OCI-LY3 (cell line): ENCODE measurements around the gene STK32C.

Experiments used
- H2AFZ ChIP-seq: fragments of 200-600, 300-600 bp; shearing (Covaris generic); 2 replicates; pipeline ENCODE4 v1.6.0; 2014; ENCODE audit warnings: antibody characterized with exemption, low read depth, low read length
- H3K27ac ChIP-seq: fragments of 200-600, 300-600 bp; sonication (generic); 2 replicates; pipeline ENCODE4 v1.5.1; 2014; ENCODE audit warnings: mild to moderate bottlenecking, low read length, moderate library complexity, mixed read lengths
- H3K27me3 ChIP-seq: fragments of 200-600, 300-600 bp; sonication (generic); 2 replicates; pipeline ENCODE4 v1.6.1; 2014; ENCODE audit warnings: low read depth, low read length, mixed read lengths
- H3K36me3 ChIP-seq: fragments of 200-600, 300-600 bp; sonication (generic); replicated peaks from 2 replicates; pipeline ENCODE3; 2014; ENCODE audit warnings: low read depth, low read length, mixed read lengths
- H3K4me1 ChIP-seq: fragments of 300-600, 200-600 bp; sonication (generic); 2 replicates; pipeline ENCODE4 v1.6.1; 2014; ENCODE audit warnings: low read length, mixed read lengths
- H3K4me2 ChIP-seq: fragments of 200-600, 300-600 bp; sonication (generic); 2 replicates; pipeline ENCODE4 v1.6.1; 2014; ENCODE audit warnings: low read length, mixed read lengths
- H3K4me3 ChIP-seq: fragments of 300-600, 200-600 bp; sonication (generic); 2 replicates; pipeline ENCODE4 v1.5.1; 2014; ENCODE audit warnings: antibody characterized with exemption, mild to moderate bottlenecking, low read length, moderate library complexity
- H3K79me2 ChIP-seq: fragments of 300-600, 200-600 bp; shearing (Covaris generic); 2 replicates; pipeline ENCODE4 v1.6.1; 2014; ENCODE audit warnings: mild to moderate bottlenecking, low read length, mixed read lengths
- H3K9ac ChIP-seq: fragments of 300-600, 200-600 bp; shearing (Covaris generic); 2 replicates; pipeline ENCODE4 v1.6.0; 2014; ENCODE audit warnings: mild to moderate bottlenecking, low read length, moderate library complexity
- H3K9me3 ChIP-seq: fragments of 200-600, 300-600 bp; shearing (Covaris generic); 2 replicates; pipeline ENCODE4 v1.6.1; 2014; ENCODE audit warnings: low read length, mixed read lengths; ENCODE audit not compliant: insufficient read depth
- H4K20me1 ChIP-seq: fragments of 200-600, 300-600 bp; sonication (generic); 2 replicates; pipeline ENCODE4 v1.6.1; 2016; ENCODE audit warnings: low read length, mixed read lengths; ENCODE audit not compliant: insufficient read depth
- EZH2phosphoT487 ChIP-seq: fragments of 200-600 bp; shearing (Covaris generic); IDR thresholded peaks from 2 replicates; pipeline ENCODE4 v1.6.1; 2018; ENCODE audit warnings: antibody characterized with exemption, mixed run types, low read depth
- TF ChIP-seq, protein P1 (sequence below): fragments of 200-600, 300-600 bp; sonication (generic); IDR thresholded peaks from 2 replicates; pipeline ENCODE4 v1.5.1; 2014; ENCODE audit warnings: antibody characterized with exemption, low read length, low read depth

The STK32C gene

DNA sequence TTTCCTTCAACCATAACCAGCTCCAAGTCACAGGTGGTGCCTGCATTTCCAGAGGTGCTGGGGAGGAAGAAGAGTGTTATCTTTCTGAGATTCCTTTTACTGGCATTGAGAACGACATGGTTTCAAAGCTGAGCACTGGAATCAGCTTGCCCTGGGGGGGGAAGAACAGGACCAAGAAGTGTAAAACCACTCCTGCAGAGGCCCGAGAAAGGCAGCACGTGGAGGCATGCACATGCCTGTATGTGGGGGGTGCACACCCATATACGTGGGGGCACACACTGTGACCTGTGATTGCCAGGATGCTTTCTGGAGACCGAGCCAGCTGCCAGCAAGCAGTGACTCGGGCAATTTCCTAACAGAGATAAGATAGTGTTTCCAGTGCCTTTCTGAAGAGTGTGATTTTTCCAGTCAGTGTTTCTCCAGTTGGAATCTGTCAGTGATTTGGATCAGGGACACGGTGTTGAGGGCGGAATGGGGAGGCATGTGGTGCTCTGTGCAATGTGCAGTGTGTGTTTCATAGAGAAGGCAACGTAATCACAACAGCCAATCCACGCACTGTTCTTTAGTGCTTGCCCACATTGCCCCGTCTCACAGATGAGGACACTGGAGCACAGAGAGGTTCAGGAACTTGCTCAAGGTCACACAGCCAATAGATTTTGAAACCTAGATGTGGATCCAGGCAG lies 28.5 kb upstream of the STK32C start:
- 0 out of 2 replicates have a peak, but pooled peaks cover 4% of the 10 kb centered on the region for H3K4me1 ChIP-seq
- no peak overlapping the region for H3K9ac ChIP-seq
- H2AFZ ChIP-seq = no peak overlapping the region
- TF ChIP-seq, protein P1, sequence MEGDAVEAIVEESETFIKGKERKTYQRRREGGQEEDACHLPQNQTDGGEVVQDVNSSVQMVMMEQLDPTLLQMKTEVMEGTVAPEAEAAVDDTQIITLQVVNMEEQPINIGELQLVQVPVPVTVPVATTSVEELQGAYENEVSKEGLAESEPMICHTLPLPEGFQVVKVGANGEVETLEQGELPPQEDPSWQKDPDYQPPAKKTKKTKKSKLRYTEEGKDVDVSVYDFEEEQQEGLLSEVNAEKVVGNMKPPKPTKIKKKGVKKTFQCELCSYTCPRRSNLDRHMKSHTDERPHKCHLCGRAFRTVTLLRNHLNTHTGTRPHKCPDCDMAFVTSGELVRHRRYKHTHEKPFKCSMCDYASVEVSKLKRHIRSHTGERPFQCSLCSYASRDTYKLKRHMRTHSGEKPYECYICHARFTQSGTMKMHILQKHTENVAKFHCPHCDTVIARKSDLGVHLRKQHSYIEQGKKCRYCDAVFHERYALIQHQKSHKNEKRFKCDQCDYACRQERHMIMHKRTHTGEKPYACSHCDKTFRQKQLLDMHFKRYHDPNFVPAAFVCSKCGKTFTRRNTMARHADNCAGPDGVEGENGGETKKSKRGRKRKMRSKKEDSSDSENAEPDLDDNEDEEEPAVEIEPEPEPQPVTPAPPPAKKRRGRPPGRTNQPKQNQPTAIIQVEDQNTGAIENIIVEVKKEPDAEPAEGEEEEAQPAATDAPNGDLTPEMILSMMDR = no peak
- no peak for TF ChIP-seq EZH2phosphoT487
- no peaks in the 10 kb centered on the region for H3K9me3 ChIP-seq
- H3K36me3 ChIP-seq = no peaks in the 10 kb centered on the region
- no peaks in the 10 kb centered on the region for H4K20me1 ChIP-seq
- no peak overlapping the region for H3K4me2 ChIP-seq
- no peaks in the 10 kb centered on the region for H3K27me3 ChIP-seq
- peaks cover 4% of the 10 kb centered on the region for H3K79me2 ChIP-seq
- H3K27ac ChIP-seq = no peak overlapping the region
- no peak overlapping the region for H3K4me3 ChIP-seq

GRCh38 chr10:132335189-132336063 lies 27.7 kb upstream of the STK32C start:
- no peak overlapping the region for H3K4me3 ChIP-seq
- H3K36me3 ChIP-seq = no peaks in the 10 kb centered on the region
- no peak overlapping the region for H3K27ac ChIP-seq
- H4K20me1 ChIP-seq = no peaks in the 10 kb centered on the region
- no peak overlapping the region for H3K4me2 ChIP-seq
- no peak overlapping the region for H2AFZ ChIP-seq
- no peak overlapping the region for H3K9ac ChIP-seq
- no peak for TF ChIP-seq EZH2phosphoT487
- TF ChIP-seq, protein P1 = no peak
- H3K9me3 ChIP-seq = no peaks in the 10 kb centered on the region
- H3K4me1 ChIP-seq = peaks cover 8% of the 10 kb centered on the region
- peaks cover 12% of the 10 kb centered on the region for H3K79me2 ChIP-seq
- no peaks in the 10 kb centered on the region for H3K27me3 ChIP-seq

DNA sequence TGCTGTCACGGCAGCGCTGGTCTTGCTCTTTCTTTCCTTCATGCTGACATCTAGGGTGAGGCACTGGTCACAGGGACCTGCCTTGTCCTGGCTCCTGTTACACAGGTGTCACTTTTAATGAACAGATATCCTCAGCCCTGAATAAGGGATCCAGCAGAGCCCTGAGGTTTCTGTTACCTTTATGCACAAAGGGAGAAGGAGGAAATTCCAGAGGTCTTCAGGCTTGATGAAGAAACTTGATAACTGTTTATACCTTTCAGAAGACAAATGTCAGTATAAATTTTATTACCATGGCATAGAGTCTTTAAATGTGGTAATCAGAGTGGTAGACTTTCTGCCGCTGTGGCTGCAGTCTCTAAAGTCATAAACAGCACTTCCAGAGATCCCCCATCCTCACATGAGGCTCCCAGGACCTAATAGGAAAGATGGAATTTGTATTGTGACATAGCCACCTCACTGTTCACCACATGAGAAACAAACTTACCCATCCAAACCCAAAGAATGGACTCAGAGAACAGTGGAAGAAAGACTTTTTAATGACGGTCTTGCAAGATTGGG lies 27.0 kb upstream of the STK32C start:
- Histone ChIP-seq H3K4me1 (peaks cover 15% of the 10 kb centered on the region), H3K4me3 (no peak overlapping the region), H3K27ac (no peak overlapping the region), H3K79me2 (peaks cover 19% of the 10 kb centered on the region), H3K27me3 (no peaks in the 10 kb centered on the region), H3K36me3 (peaks cover 6% of the 10 kb centered on the region), H4K20me1 (0 out of 2 replicates have a peak, but pooled peaks cover 5% of the 10 kb centered on the region), H2AFZ (no peak overlapping the region), H3K9ac (no peak overlapping the region), H3K4me2 (no peak overlapping the region), H3K9me3 (no peaks in the 10 kb centered on the region)
- TF ChIP-seq EZH2phosphoT487 = no peak
- TF ChIP-seq, protein P1 = no peak

GRCh38 chr10:132333386-132333785 lies 25.6 kb upstream of the STK32C start:
- no peaks in the 10 kb centered on the region for H3K9me3 ChIP-seq
- H3K9ac ChIP-seq = no peak overlapping the region
- H3K79me2 ChIP-seq = peaks cover 30% of the 10 kb centered on the region
- H3K4me1 ChIP-seq = peaks cover 17% of the 10 kb centered on the region
- no peak overlapping the region for H3K27ac ChIP-seq
- peaks cover 12% of the 10 kb centered on the region for H3K36me3 ChIP-seq
- 0 out of 2 replicates have a peak, but pooled peaks cover 8% of the 10 kb centered on the region for H4K20me1 ChIP-seq
- peak overlapping the region; percentile 97 for H3K4me2 ChIP-seq
- no peak overlapping the region for H2AFZ ChIP-seq
- TF ChIP-seq EZH2phosphoT487 = no peak
- TF ChIP-seq, protein P1 = no peak
- H3K4me3 ChIP-seq = no peak overlapping the region
- no peaks in the 10 kb centered on the region for H3K27me3 ChIP-seq
